Gastroesophageal sphincter (tissue), 3 donors: ENCODE measurements around the gene ZNF133.

Experiments used
- POLR2AphosphoS5 ChIP-seq: sonication (generic); formaldehyde crosslinking; IDR thresholded peaks from one replicate; pipeline ENCODE4 v1.6.1; 2017; ENCODE audit warnings: antibody characterized with exemption
- TF ChIP-seq, protein P1 (sequence below), 4 experiments: fragments of 200-600 bp in 2 of 4; fragments of 450-650 bp in 2 of 4; sonication (generic) in 1 of 4; IDR thresholded peaks; one replicate each; pipeline ENCODE4 v1.5.1; 2017 to 2019; ENCODE audit warnings: antibody characterized with exemption in 4 of 4, mild to moderate bottlenecking in 2 of 4, moderate library complexity in 2 of 4

- TF ChIP-seq POLR2AphosphoS5 = no peak
- TF ChIP-seq, protein P1, sequence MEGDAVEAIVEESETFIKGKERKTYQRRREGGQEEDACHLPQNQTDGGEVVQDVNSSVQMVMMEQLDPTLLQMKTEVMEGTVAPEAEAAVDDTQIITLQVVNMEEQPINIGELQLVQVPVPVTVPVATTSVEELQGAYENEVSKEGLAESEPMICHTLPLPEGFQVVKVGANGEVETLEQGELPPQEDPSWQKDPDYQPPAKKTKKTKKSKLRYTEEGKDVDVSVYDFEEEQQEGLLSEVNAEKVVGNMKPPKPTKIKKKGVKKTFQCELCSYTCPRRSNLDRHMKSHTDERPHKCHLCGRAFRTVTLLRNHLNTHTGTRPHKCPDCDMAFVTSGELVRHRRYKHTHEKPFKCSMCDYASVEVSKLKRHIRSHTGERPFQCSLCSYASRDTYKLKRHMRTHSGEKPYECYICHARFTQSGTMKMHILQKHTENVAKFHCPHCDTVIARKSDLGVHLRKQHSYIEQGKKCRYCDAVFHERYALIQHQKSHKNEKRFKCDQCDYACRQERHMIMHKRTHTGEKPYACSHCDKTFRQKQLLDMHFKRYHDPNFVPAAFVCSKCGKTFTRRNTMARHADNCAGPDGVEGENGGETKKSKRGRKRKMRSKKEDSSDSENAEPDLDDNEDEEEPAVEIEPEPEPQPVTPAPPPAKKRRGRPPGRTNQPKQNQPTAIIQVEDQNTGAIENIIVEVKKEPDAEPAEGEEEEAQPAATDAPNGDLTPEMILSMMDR (IDR thresholded peaks at IDR 0.05) = no peak
Observed at GRCh38 chr20:18299364-18299763, 11.0 kb downstream of the ZNF133 start.
